Neural crest cell (in vitro differentiated cells): ENCODE results near the gene ZMIZ1. TPM values are rescaled to one million over a fixed set of nuclear protein-coding genes. Genes with fewer than 3 reads are reported as not detected.

ENCODE experiments used
- DNase-seq: peaks from one replicate; pipeline ENCODE4 v3.0.0; 2021; ENCODE audit warnings: low read depth, mixed read lengths, low spot score
- H3K27ac Mint-ChIP-seq: one replicate; pipeline ENCODE4 v1.8.0; 2021; ENCODE audit warnings: mild to moderate bottlenecking, mixed read lengths; ENCODE audit not compliant: unreplicated experiment
- H3K27me3 Mint-ChIP-seq: 2 replicates; pipeline ENCODE4 v1.8.0; 2021; ENCODE audit warnings: low read depth, mild to moderate bottlenecking, mixed read lengths
- H3K36me3 Mint-ChIP-seq: 2 replicates; pipeline ENCODE4 v1.8.0; 2021; ENCODE audit warnings: low read depth, mild to moderate bottlenecking, mixed read lengths
- H3K4me1 Mint-ChIP-seq: 2 replicates; pipeline ENCODE4 v1.8.0; 2021; ENCODE audit warnings: mixed read lengths
- H3K4me3 Mint-ChIP-seq: one replicate; pipeline ENCODE4 v1.8.0; 2021; ENCODE audit warnings: mild to moderate bottlenecking, mixed read lengths
- H3K9me3 Mint-ChIP-seq: 2 replicates; pipeline ENCODE4 v1.8.0; 2021; ENCODE audit warnings: mixed read lengths
- CTCF ChIP-seq: fragments of 200-600 bp; sonication (generic); conservative IDR thresholded peaks from 2 replicates; pipeline ENCODE4 v1.5.0; 2021; ENCODE audit warnings: antibody characterized with exemption, mild to moderate bottlenecking
- total RNA-seq: library from RNA; stranded (reverse); gene quantifications from 2 replicates; pipeline ENCODE4 v1.2.1, GENCODE V29; 2021

Gene ZMIZ1
- total RNA-seq, 1 donor from 2014 or later = 92.0 TPM

DNA sequence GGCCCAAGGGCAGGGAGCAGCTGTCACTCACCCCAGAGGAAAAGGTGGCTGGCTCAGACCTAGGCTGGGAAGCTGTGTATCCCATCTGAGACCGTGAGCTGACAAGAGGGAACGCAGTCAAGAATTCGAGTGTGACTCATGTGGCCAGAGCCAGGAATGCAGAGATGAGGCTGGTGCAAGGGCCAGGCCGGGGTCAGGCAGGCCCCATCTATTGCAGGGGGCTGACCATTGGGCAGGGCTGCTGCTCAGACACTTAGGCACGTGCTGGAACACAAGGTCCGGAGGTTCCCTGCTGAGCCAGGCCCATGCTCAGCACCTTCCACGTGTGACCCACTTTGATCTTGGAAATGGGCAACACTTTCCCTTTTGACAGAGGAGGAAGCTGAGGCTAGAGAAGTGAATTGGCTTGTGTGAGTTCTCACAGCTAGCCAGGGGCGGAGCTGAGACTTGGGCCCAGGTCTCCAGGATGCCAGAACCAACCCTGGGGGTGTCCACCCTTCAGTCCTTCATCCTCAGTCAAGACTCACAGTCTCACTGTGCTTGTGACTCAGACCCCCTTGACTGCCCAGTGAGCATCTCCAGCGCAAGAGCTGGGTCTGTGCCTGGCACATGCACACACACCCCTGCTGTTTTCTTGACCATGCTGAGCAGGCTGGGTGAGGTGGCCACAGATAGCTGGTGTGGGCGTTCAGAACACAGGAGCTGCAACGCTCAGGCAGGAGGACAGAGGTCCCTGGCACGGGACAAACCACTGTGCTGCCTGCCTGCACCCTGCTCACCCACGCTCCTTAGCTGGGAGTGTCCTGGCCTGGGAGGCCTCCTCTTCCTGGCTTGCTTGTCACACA lies 230.9 kb downstream of the ZMIZ1 start:
- Mint-ChIP-seq H3K27ac (no peak overlapping the region), H3K9me3 (no peaks in the 10 kb centered on the region), H3K27me3 (no peaks in the 10 kb centered on the region), H3K36me3 (peaks cover 17% of the 10 kb centered on the region), H3K4me1 (no peaks in the 10 kb centered on the region), H3K4me3 (no peak overlapping the region)
- DNase-seq = no peak
- TF ChIP-seq CTCF = no peak

GRCh38 chr10:79300711-79301110 lies 231.9 kb downstream of the ZMIZ1 start:
- H3K36me3 Mint-ChIP-seq = peaks cover 16% of the 10 kb centered on the region
- no peak for TF ChIP-seq CTCF
- no peaks in the 10 kb centered on the region for H3K27me3 Mint-ChIP-seq
- H3K27ac Mint-ChIP-seq = peak overlapping the region; percentile 83
- H3K9me3 Mint-ChIP-seq = no peaks in the 10 kb centered on the region
- no peak for DNase-seq
- no peaks in the 10 kb centered on the region for H3K4me1 Mint-ChIP-seq
- H3K4me3 Mint-ChIP-seq = no peak overlapping the region

- DNase-seq = no peak
- no peak overlapping the region for H3K27ac Mint-ChIP-seq
These were observed 233.2 kb downstream of the ZMIZ1 start for GRCh38 chr10:79301754-79302530.

GRCh38 chr10:79303631-79304478 lies 235.1 kb downstream of the ZMIZ1 start:
- no peak for DNase-seq
- no peak for TF ChIP-seq CTCF
- no peaks in the 10 kb centered on the region for H3K27me3 Mint-ChIP-seq
- peaks cover 14% of the 10 kb centered on the region for H3K36me3 Mint-ChIP-seq
- H3K27ac Mint-ChIP-seq = no peak overlapping the region
- no peaks in the 10 kb centered on the region for H3K9me3 Mint-ChIP-seq
- no peaks in the 10 kb centered on the region for H3K4me1 Mint-ChIP-seq
- peak overlapping the region; percentile 23 for H3K4me3 Mint-ChIP-seq

More at GRCh38 chr10:79301754-79302530, 233.2 kb downstream of the ZMIZ1 start:
- H3K36me3 Mint-ChIP-seq = peaks cover 10% of the 10 kb centered on the region
- H3K9me3 Mint-ChIP-seq = no peaks in the 10 kb centered on the region
- peak overlapping the region; percentile 58 for H3K4me3 Mint-ChIP-seq
- TF ChIP-seq CTCF = no peak
- no peaks in the 10 kb centered on the region for H3K27me3 Mint-ChIP-seq
- H3K4me1 Mint-ChIP-seq = no peaks in the 10 kb centered on the region

DNA sequence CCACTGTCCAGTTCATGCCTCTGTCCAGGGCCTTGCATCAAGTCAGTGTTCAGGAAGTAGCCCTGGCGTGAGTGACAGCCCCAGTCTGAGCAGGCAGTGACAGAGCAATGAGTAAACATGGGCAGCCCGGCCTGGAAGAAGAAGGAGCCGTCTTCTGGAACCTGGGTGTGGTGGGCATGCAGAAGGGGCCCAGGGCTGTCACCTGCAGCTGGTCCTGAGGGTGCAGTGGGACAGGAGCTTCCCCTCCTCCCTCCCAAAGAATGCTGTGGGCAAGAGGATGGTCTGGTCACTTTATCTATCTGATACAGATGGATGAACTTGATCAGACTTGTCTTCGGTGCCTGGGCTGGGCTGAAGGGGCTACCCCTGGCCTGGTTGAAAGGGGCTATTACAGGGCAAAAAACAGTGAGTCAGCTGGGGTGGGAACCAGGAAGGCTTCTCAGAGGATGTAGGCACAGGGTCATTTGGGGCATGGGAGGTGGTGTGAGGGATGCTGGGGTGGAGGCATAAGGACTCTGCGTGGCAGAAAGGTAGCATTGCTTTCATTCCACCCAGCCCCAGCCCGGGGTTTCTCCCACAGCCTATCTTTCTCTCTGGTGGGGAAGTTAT lies 235.8 kb downstream of the ZMIZ1 start:
- peaks cover 14% of the 10 kb centered on the region for H3K36me3 Mint-ChIP-seq
- H3K27ac Mint-ChIP-seq = no peak overlapping the region
- H3K27me3 Mint-ChIP-seq = no peaks in the 10 kb centered on the region
- H3K9me3 Mint-ChIP-seq = no peaks in the 10 kb centered on the region
- H3K4me1 Mint-ChIP-seq = peaks cover 3% of the 10 kb centered on the region
- peak overlapping the region; percentile 23 for H3K4me3 Mint-ChIP-seq
- TF ChIP-seq CTCF = no peak
- DNase-seq = no peak
